ENCODE data around the gene ATRN. TPM values are rescaled to one million over a fixed set of nuclear protein-coding genes. Genes with fewer than 3 reads are reported as not detected.

Gene ATRN
- total and polyA plus RNA-seq, 4 donors, result 4.2 to 38.5 (median 21.2) TPM

GRCh38 chr20:3632311-3633004, 161.6 kb downstream of the ATRN start:
- WGBS, 2 donors, result 81 to 91% methylated on average over 7 of the region's 7 CpGs
- no peak for TF ChIP-seq CTCF (IDR thresholded peaks at IDR 0.05; ENCODE audit: control extremely low read depth, extremely low read depth)
- Histone ChIP-seq H3K4me1 (ENCODE audit: control insufficient read depth in 5 of 5, insufficient read depth in 5 of 5, low read length in 5 of 5) (no peaks in the 10 kb centered on the region), H3K27ac (ENCODE audit: low read depth in 1 of 2, low read length in 1 of 2) (no peak overlapping the region), H3K27me3 (ENCODE audit: control insufficient read depth in 3 of 3, insufficient read depth in 3 of 3, low read length in 2 of 3) (no peaks in the 10 kb centered on the region), H3K4me3 (no peak overlapping the region), H3K9ac (ENCODE audit: insufficient read depth in 1 of 2, low read length in 2 of 2) (no peak overlapping the region), H3K9me3 (ENCODE audit: control insufficient read depth in 4 of 4, insufficient read depth in 3 of 4, low read length in 3 of 4) (no peaks in the 10 kb centered on the region), H3K36me3 (ENCODE audit: control insufficient read depth in 4 of 4, insufficient read depth in 4 of 4, low read length in 4 of 4) (peaks cover 0 to 9% (median 5%) of the 10 kb centered on the region in 4 donors)
- DNase-seq, result no peak
- no peak for ATAC-seq (ENCODE audit: insufficient read depth, low FRiP score)

- H3K9ac ChIP-seq (ENCODE audit: insufficient read depth in 1 of 2, low read length in 2 of 2), result no peak overlapping the region
- H3K27me3 ChIP-seq (ENCODE audit: control insufficient read depth in 3 of 3, insufficient read depth in 3 of 3, low read length in 2 of 3), result no peaks in the 10 kb centered on the region
- H3K4me3 ChIP-seq, result no peak overlapping the region
- TF ChIP-seq CTCF (IDR thresholded peaks at IDR 0.05; ENCODE audit: control extremely low read depth, extremely low read depth), result no peak
- ATAC-seq (ENCODE audit: insufficient read depth, low FRiP score) (no peak), DNase-seq (no peak)
- no peaks in the 10 kb centered on the region for H3K9me3 ChIP-seq (ENCODE audit: control insufficient read depth in 4 of 4, insufficient read depth in 3 of 4, low read length in 3 of 4)
- WGBS, 2 donors, result 70 to 74% methylated on average over 6 of the region's 6 CpGs
- no peaks in the 10 kb centered on the region for H3K4me1 ChIP-seq (ENCODE audit: control insufficient read depth in 5 of 5, insufficient read depth in 5 of 5, low read length in 5 of 5)
- H3K36me3 ChIP-seq (ENCODE audit: control insufficient read depth in 4 of 4, insufficient read depth in 4 of 4, low read length in 4 of 4), result peaks cover 0 to 8% (median 4%) of the 10 kb centered on the region in 4 donors
- H3K27ac ChIP-seq (ENCODE audit: low read depth in 1 of 2, low read length in 1 of 2), result no peak overlapping the region
Observed at GRCh38 chr20:3633913-3634478, 163.2 kb downstream of the ATRN start.

GRCh38 chr20:3635346-3635745, 164.5 kb downstream of the ATRN start:
- H3K36me3 ChIP-seq (ENCODE audit: control insufficient read depth in 4 of 4, insufficient read depth in 4 of 4, low read length in 4 of 4), result peaks cover 0 to 16% (median 7%) of the 10 kb centered on the region in 4 donors

More at GRCh38 chr20:3635346-3635745, 164.5 kb downstream of the ATRN start:
- TF ChIP-seq CTCF (IDR thresholded peaks at IDR 0.05; ENCODE audit: control extremely low read depth, extremely low read depth), result no peak
- no peak overlapping the region for H3K4me3 ChIP-seq
- DNase-seq (no peak), ATAC-seq (ENCODE audit: insufficient read depth, low FRiP score) (no peak)
- H3K9ac ChIP-seq (ENCODE audit: insufficient read depth in 1 of 2, low read length in 2 of 2), result no peak overlapping the region
- H3K9me3 ChIP-seq (ENCODE audit: control insufficient read depth in 4 of 4, insufficient read depth in 3 of 4, low read length in 3 of 4), result peaks cover 0 to 4% (median 0%) of the 10 kb centered on the region in 4 donors
- no peaks in the 10 kb centered on the region for H3K27me3 ChIP-seq (ENCODE audit: control insufficient read depth in 3 of 3, insufficient read depth in 3 of 3, low read length in 2 of 3)
- no peak overlapping the region for H3K27ac ChIP-seq (ENCODE audit: low read depth in 1 of 2, low read length in 1 of 2)
- no peaks in the 10 kb centered on the region for H3K4me1 ChIP-seq (ENCODE audit: control insufficient read depth in 5 of 5, insufficient read depth in 5 of 5, low read length in 5 of 5)
- WGBS, 2 donors, result 94 to 97% methylated on average over 1 of the region's 1 CpG

All from lung (tissue), 12 donors.